GM21423 (cell line): ENCODE data around the gene WDPCP.
"Not testable (repeated sequence)": the region's sequence is repeated elsewhere in the genome, so short reads cannot be mapped to it uniquely, and the experiment has no call there.

Experiments
- ATAC-seq: cut with Tn5 transposase; IDR thresholded peaks from one replicate; pipeline ENCODE4 v1.9.1; 2021; ENCODE audit warnings: mild to moderate bottlenecking, moderate library complexity; ENCODE audit not compliant: unreplicated experiment

The WDPCP gene

DNA sequence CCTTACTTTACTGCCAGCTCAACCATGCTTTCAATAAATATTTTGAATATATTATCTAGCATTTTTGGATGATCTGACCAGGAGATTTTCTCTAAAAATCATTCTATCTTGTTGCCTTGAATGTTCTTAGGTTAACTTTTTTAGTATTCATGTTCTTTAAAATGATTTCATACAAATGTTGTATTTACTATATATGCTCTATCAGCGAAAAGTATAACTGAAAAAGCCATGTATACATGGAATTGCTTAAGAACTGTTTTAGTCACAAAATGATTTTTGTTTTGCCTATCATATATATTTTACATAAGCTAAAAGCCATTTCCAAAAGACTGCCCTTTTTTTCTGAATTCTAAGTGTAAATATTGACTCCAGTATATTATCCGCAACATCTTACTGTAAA, 213.9 kb downstream of the WDPCP start:
- no peak for ATAC-seq

DNA sequence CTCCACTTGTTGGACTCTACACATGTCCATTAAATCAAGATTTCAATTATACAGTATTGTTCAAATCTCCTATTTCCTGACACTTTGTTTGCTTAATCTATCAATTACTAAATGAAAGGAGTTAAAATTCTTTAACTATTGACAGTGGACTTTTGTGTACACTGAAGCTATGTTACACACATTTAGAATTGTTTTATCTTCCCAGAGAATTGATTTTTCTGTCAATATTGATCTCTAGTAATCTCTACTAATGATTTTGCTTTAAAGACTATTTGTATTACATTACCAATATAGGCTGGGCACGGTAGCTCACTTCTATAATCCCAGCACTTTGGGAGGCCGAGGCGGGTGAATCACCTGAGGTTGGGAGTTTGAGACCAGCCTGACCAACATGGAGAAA, 215.7 kb downstream of the WDPCP start:
- ATAC-seq, result no peak

DNA sequence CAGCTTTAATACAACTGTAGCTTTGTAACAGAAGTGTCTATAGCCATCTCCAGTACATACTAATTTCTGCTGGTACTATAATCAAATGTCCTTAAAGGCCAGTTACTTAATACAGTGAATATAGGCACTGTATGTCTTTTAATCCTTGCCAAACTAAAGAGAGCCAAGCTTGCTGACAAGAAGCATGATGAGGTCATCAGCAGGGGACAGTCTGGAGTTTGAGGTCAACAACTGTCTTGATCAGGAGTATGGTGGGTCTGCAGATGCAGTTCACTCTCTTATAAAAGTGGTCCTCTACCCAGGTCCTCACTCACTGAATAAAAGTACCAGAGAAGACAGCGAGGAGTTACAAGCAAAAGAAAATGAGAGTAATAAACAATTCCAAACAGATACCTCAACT, 219.1 kb downstream of the WDPCP start:
- no peak for ATAC-seq

DNA sequence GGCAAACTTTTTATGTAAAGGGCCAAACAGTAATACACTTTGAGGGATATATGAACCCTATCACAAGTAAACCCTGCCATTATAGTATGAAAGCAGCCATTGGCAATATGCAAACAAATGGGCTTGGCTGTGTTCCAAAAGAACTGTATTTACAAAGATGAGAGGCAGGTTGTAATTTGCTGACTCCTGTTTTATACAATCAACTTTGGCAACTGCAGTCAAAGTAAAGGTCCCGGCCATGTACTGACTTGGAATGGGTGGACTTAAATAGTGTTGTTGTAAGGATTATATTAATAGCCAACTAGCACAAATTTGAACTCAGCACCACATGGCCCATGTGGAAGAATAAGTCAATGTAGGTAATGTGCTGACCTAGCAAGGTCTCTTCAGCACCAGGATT, 223.4 kb downstream of the WDPCP start:
- no peak for ATAC-seq

DNA sequence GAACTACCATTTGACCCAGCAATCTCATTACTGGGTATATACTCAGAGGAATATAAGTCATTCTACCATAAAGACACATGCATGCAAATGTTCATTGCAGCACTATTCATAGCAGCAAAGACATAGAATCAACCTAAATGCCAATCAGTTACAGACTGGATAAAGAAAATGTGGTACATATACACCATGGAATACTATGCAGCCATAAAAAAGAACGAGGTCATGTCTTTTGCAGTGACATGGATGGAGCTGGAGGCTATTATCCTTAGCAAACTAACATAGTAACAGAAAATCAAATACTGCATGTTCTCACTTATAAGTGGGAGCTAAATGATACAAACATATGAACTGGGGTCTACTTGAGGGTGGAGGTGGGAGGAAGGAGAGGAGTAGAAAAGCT, 230.6 kb downstream of the WDPCP start:
- not testable (repeated sequence) for ATAC-seq

DNA sequence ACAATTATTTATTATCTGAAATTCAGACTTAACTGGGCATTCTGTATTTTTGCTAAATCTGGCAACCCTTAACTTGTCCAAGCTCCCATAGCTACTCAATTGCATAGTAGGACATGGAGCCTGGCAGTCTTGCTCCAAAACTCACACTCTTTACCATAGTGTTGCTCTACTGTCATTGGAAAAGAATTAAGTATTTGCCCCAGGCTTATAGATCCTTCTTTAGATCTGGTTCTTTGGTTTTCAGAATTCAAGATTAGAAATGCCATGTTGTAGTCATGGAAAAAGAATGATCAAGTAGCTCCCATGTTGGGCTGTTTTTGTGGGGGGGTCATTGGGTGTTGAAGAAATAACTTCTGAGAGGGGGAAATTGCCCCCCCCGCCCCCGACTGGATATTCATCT, 240.9 kb downstream of the WDPCP start:
- no peak for ATAC-seq

DNA sequence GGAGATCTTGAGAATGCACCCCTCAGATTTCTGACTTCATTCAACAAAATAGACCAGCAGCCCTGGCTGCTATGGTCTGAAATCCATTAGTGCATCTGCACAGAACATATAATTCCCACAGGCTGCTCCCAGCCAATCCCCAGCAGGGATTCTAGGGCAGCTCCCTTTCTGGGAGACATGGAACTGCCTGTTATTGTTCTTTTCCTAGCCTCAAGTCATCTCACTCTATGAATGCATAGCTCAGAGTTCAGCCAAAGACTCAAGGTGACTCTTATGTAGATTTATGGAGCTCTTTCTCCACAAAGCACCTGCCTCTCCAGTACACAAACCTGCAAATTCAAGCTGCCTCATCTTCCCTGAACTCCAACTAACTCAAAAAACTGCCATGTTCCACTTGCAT, 241.9 kb downstream of the WDPCP start:
- no peak for ATAC-seq

DNA sequence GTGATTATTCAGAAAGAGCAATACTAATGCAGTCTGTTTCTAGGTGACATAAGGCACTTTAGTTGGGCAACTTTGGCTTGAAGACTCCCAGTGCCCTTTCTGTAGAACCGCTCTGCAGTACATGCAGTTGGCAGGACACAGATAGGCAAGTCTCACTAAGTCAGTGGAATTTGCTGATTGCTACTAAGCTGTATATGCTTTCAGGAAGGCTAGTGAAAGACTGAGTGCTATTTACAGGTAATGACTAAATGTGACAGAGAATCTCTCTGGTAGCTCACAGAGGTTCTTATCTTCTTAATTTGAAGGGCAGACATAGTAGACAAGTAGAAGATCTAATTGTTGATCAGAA, 243.0 kb downstream of the WDPCP start:
- no peak for ATAC-seq

DNA sequence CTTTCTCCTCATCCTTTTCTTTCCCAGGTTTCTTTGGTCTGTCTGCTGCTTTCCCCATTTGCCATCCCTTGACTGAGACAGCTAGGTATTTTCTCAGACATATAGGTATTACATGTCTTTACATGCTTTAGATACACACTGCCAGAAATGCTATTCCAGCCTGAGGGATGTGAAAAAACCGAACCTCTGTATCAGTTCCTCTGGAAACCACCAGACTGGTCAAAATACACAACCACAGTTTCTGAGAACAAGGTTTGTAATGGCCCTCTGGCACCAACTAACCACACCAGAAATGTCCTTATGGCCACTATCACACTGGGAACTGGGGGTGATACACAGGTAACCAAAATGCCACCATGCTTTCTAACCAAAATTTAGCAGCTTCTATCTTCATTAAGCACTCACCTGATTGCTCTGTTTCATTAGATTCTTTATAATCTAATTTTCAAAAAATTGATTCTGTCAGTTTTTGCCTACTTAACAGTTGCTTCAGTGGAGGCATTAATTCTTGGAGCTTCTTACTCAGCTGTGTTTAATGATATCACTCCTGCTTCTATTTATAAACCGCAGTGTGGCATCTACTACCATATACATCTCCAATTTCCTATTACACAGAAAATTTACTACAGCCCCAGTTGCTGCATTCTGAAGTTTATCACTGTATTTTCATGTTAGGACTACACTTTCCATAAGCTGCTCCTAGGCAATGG, 243.5 kb downstream of the WDPCP start:
- ATAC-seq, result no peak

DNA sequence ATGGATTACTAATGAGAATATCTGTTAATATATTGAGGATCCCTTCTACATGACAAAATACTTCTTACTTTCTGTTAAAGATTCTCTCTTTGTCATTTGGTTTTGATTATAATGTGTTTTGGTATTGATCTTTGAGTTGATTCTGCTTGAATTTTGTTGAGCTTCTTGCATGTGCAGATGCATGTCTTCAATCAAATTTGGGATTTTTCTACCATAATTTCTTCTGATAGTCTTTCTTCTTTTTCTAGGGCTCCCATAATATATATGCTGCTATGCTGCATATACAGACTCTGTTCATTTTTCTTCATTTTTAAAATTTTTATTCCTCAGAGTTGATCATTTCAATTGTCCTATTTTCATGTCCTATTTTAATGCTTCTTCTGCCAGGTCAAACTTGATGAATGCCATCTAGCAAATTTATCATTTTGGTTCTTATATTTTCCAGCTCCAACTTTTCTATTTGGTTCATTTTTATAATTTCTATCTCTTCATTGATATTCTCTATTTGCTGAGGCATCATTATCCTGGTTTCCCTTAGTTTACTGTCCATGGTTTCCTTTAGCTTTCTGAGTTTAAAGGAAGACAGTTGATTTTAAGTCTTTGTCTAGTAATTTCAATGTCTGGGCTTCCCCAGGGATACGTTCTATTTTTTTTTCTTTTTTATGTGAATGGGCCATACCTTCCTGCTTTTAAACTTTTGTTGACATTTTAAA, 244.7 kb downstream of the WDPCP start:
- ATAC-seq, result no peak

DNA sequence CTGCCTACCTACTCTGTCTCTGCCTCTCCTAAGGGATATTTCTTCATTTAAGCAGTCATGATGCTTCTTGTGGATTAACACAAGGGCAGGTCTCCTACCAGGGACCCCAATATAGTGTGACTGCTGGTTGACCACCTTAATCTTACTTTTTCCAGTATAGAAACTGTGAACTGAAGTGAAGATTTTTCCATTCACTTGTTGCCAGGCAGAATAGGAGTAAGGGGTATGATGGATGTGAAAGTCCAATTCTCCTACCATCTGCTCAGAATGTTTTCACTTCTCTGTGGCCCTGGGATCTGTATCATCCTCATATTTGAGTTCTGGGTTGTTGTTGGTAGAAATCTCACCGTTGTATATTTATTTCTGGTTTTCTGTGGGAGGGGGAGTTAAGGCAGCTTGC, 247.8 kb downstream of the WDPCP start:
- no peak for ATAC-seq

DNA sequence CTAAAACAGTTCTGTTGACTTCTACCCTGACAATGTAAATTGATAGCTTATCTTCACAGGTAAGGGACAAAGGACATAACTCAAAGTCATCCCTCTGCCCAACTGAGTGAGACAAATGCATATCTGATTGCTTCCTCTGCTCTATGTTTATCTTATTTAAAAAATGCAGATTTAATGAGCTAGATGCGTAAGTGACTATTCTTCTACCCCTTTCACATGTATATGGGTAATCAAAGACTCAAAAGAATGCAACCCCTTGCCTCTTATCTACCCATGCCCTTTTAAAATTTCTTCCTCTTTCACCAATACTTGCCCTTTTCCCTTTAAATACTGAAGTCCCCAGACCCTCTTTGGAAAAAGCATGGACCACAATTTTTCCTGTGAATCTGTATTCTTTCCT, 253.4 kb downstream of the WDPCP start:
- ATAC-seq, result no peak

DNA sequence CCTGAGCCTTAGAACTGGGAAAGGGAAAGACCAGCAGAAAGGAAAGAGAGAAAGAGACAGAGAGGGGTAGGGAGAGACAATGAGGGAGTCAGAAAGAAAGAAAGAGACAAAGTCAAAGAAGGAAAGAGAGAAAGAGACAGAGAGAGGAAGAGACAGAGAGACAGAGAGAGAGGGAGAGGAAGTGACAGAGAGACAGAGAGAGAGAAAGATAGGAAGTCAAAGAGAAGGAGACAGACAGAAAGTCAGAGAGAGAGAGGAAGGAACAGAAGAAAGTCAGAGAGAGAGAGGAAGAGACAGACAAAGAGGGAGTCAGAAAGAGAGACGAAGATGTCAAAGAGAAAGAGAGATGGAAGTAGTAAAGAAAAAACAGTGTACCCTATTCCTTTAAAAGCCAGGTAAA, 261.8 kb downstream of the WDPCP start:
- ATAC-seq, result no peak

DNA sequence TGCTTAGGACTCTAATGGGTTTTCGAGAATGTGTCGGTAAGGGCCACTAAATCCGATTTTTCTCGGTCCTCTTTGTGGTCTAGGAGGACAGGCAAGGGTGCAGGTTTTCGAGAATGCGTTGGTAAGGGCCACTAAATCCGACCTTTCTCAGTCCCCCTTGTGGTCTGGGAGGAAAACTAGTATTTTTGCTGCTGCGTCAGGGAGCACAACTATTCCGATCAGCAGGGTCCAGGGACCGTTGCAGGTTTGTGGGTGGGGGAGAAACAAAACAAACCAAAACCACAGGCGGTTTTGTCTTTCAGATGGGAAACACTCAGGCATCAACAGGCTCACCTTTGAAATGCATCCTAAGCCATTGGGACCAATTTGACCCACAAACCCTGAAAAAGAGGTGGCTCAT, 264.6 kb downstream of the WDPCP start:
- ATAC-seq, result not testable (repeated sequence)

DNA sequence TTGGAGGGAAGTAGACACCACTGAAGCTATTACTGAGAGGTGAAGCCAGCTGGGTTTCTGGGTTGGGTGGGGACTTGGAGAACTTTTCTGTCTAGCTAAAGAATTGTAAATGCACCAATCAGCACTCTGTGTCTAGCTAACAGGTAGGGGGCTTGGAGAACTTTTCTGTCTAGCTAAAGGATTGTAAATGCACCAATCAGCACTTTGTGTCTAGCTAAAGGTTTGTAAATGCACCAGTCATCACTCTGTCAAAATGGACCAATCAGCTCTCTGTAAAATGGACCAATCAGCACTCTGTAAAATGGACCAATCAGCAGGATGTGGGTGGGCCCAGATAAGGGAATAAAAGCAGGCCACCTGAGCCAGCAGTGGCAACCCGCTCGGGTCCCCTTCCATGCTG, 266.3 kb downstream of the WDPCP start:
- ATAC-seq, result not testable (repeated sequence)

DNA sequence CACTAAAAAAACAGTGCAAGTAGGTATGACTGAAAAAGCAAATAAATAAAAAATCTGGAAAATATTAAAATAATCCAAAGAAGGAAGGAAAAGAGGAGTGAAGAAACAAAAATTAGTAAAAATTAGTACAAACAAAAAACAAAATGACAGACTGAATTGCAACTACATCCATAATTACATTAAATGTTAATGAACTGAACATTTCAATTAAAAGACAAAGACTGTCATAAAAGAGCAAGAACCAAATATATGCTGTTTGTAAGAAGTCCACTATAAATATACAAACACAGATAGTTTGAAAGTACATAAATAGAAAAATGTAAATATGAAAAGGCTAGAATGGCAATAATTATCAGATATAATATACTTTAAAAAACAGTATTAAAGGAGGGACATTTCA, 267.6 kb downstream of the WDPCP start:
- ATAC-seq, result no peak

DNA sequence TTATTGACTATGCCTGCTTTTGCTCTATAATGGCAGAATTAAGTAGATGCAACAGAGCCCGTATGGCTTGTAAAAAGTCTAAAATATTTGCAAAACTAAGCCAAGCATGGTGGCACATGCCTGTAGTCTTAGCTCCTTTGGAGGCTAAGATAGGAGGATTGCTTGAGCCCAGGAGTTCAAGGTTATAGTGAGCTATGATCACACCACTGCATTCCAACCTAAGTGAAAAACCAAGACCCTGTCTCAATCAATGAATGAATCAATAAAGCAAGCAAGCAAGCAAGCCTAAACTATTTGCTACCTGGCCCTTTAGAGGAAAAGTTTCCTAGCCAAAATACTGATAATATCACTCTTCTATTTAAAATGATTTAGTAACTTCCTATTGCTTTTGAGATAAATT, 277.7 kb downstream of the WDPCP start:
- ATAC-seq, result no peak

DNA sequence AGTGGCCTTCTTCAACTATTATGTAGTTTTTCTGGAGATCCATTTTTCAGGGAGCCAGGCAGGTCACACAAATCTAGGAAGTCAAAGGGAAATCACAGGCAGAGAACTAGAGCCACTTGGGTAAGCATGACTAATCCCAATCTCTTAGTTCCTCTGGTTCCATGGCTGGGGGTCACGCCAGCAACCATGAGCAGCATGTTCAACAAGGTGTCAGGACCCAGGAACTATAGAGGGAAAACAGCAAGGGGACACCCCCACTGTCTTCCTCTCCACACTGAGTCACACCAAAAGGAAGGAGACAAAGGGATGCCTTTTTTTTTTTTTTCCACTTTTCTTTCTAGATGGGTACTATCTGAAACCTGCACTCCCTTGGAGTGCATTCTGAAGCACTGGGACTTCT, 286.8 kb downstream of the WDPCP start:
- no peak for ATAC-seq

DNA sequence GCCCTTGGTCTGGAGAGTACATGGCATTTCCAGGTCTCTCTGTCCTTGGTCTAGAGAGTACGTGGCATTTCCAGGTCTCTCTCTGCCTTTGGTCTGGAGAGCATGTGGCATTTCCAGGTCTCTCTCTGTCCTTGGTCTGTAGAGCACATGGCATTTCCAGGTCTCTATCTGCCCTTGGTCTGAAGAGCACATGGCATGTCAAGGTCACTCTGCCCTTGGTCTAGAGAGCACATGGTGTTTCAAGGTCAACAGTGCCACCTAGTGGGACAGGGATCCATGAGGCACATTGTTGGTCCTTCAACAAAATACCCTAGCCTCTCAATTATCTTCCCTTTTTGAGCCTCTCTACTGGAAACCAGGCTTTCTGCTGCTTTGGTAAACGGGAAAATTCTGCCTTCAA, 287.4 kb downstream of the WDPCP start:
- no peak for ATAC-seq

DNA sequence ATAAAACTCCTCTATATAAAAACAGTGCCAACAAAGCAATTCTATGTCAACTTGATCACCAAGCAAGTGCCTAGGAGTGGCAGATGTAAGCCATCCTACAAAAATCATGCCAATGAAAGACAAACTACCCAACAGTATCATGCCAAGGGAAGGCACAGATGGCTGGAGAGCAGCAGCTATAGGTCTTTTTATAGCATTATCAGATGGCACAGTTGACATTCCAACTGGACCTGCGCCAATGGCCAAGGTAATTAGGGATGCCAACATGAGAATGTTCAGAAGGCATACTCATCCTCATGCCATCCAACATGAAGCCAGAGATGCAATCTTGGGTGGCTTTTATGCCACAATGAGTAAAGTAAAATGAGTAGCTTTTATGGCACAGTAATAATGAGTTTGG, 300.3 kb downstream of the WDPCP start:
- ATAC-seq, result no peak

DNA sequence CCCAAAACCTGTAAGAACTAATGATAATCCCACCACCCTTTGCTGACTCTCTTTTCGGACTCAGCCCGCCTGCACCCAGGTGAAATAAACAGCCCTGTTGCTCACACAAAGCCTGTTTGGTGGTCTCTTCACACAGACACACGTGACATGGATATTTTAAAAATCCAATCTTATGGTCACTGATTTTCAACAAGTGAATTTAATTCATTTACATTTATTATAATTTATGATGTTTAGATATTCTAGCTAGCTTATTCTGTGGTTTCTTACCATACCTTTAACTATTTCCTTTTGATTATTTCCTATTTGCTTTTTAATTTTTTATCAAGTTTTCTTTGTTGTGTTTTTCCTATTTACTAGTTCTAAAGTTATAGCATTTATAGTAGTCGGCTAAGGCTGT, 301.8 kb downstream of the WDPCP start:
- ATAC-seq, result not testable (repeated sequence)

DNA sequence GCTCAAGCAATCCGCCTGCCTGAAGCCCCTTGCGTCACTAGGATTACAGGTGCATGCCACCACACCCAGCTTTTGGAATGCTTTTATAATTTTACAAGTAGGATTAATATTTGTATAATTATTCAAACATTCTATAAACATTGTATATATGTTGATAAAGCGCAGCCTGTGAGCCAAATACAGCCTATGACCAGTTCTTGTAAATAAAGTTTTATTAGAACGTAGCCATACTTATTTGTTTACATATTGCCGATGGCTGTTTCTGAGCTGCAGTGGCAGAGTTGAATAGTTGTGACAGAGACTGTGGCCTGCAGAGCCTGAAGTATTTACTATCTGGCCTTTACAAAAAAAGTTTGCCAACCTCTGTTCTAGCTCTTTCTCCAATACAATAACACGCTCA, 305.0 kb downstream of the WDPCP start:
- no peak for ATAC-seq

DNA sequence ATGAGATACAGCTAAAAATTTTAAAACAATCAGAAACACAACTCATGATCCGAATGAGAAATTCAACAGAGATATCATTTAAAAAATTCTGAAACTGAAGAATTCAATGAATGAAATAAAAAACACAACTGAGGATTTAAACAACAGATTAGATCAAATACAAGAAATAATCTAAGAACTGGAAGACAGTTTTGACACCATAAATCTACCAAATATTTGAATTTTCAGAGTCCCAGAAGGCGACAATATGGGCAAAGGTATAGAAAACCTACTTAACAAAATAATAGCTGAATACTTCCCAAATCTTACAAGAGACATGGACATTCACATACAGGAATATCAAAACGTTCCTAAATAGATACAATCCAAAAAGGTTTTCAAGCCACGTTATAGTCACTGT, 315.7 kb downstream of the WDPCP start:
- no peak for ATAC-seq
